ENCODE measurements around the gene MFN2. TPM values are rescaled to one million over a fixed set of nuclear protein-coding genes. Genes with fewer than 3 reads are reported as not detected.

The MFN2 gene
- total RNA-seq, 4 donors from 2014 or later, result 104 to 125 (median 111) TPM

DNA sequence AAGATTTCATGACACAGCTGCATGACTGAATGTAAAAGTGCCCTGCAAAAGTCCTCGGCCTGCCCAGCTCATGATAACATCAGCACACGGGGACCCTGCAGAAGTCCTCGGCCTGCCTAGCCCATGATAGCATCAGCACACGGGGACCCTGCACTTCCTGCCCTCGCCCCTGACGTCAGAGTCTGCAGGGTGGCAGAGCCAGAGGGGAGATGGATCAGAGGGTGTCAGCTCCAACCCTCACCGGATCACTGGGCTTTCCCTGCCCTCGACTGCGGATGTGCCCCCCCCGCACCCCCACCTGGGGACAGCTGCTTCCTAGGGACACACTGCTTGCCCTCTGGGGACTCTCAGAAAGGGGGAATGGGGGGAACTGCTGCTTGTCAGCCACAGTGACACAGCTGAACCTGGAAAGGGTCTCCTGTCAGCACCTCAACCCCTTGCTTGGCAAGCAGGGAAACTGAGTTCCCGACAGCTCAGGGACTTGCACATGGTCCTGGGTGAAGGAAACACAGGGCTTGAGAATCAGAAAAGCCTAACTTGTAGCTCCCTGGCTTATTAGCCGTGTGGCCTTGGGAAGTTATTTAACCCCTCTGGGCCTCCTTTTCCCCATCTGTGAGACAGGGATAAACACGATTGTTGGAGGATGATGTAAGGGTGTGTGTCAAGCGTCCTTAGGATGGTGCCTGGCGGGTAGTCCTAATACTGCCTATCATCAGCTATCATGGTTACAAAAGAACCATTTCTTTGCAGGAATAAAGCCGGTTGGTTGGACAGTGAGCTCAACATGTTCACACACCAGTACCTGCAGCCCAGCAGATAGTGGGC lies 30.7 kb downstream of the MFN2 start:
- intact Hi-C loops (cut with DNase I; ENCODE audit: low total_unique reads), result no loop called here
- DNase-seq (ENCODE audit: low spot score in 2 of 2), result no peak
- WGBS, 2 donors, result 74 to 88% methylated on average over 14 to 15 of the region's 16 CpGs
- TF ChIP-seq POLR2A (IDR thresholded peaks at IDR 0.05), result no peak
- TF ChIP-seq, protein P1, sequence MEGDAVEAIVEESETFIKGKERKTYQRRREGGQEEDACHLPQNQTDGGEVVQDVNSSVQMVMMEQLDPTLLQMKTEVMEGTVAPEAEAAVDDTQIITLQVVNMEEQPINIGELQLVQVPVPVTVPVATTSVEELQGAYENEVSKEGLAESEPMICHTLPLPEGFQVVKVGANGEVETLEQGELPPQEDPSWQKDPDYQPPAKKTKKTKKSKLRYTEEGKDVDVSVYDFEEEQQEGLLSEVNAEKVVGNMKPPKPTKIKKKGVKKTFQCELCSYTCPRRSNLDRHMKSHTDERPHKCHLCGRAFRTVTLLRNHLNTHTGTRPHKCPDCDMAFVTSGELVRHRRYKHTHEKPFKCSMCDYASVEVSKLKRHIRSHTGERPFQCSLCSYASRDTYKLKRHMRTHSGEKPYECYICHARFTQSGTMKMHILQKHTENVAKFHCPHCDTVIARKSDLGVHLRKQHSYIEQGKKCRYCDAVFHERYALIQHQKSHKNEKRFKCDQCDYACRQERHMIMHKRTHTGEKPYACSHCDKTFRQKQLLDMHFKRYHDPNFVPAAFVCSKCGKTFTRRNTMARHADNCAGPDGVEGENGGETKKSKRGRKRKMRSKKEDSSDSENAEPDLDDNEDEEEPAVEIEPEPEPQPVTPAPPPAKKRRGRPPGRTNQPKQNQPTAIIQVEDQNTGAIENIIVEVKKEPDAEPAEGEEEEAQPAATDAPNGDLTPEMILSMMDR (IDR thresholded peaks at IDR 0.05), result no peak
- no peak overlapping the region for H3K4me3 ChIP-seq (ENCODE audit: low read depth, poor library complexity, severe bottlenecking)

DNA sequence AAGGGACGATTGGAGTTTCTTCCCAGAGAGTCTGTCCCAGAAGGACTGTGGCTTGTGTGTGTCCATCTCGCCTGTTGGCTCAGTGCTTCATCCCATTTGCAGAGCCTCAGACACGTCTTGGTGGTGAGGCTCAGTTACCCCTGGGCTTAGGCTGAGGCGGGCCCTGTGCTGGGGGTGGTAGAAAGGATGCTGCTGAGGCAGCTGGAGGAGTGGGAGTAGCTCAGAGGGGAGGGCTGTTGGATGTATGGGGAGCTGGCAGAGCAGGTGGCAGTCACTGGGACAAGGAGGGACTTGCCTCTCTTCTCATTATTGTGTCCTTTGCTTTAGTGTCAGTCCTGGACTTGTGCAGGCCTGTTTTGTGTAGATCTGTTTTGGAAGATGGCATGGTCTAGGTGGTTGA lies 31.8 kb downstream of the MFN2 start:
- 88 to 91% methylated on average over 4 of the region's 4 CpGs for WGBS, 2 donors

DNA sequence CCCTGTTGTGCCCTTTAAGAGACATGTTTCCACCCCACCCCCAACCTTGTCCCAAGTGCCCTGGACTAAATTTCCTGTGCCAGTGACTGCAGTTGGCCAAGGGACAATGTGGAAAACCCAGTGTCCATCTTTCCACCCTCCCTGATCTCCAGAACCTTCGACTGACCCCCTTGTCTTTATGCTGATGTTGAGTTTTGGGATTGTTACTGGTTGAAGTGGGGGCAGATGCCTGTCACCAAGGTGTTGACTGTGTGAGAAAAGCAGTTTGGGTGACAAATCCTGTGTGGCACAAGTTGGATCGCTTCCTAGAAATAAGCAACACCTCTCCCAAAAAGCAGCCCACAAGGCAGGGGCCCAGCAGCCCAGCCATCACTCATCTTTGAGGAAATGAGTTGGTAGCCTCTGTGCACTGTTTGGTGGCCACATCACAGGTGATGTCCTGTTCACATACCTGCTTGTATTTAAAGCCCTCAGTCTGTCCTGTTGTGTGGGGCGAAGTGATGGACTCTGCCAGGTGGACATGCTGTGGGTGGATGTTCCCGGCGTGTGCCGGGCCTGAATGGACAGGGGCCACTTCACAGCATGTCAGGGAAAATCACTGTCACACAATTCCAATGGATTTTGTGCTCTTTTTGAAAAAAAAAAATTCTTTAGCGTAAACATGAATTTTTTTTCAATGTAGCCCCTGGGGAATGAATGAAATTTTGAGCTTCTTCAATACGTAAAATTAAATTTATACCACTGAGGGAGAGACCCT lies 32.5 kb downstream of the MFN2 start:
- H3K4me3 ChIP-seq (ENCODE audit: low read depth, poor library complexity, severe bottlenecking), result no peak overlapping the region
- intact Hi-C loops (cut with DNase I; ENCODE audit: low total_unique reads), result no loop called here
- DNase-seq (ENCODE audit: low spot score in 2 of 2), result no peak
- WGBS, 2 donors, result 87 to 92% methylated on average over 8 of the region's 8 CpGs
- TF ChIP-seq, protein P1 (IDR thresholded peaks at IDR 0.05), result no peak
- TF ChIP-seq POLR2A (IDR thresholded peaks at IDR 0.05), result no peak

More for the DNA sequence above, 31.8 kb downstream of the MFN2 start:
- no peak overlapping the region for H3K4me3 ChIP-seq (ENCODE audit: low read depth, poor library complexity, severe bottlenecking)
- intact Hi-C loops (cut with DNase I; ENCODE audit: low total_unique reads), result no loop called here
- DNase-seq (ENCODE audit: low spot score in 2 of 2), result no peak
- no peak for TF ChIP-seq POLR2A (IDR thresholded peaks at IDR 0.05)
- TF ChIP-seq, protein P1 (IDR thresholded peaks at IDR 0.05), result no peak

DNA sequence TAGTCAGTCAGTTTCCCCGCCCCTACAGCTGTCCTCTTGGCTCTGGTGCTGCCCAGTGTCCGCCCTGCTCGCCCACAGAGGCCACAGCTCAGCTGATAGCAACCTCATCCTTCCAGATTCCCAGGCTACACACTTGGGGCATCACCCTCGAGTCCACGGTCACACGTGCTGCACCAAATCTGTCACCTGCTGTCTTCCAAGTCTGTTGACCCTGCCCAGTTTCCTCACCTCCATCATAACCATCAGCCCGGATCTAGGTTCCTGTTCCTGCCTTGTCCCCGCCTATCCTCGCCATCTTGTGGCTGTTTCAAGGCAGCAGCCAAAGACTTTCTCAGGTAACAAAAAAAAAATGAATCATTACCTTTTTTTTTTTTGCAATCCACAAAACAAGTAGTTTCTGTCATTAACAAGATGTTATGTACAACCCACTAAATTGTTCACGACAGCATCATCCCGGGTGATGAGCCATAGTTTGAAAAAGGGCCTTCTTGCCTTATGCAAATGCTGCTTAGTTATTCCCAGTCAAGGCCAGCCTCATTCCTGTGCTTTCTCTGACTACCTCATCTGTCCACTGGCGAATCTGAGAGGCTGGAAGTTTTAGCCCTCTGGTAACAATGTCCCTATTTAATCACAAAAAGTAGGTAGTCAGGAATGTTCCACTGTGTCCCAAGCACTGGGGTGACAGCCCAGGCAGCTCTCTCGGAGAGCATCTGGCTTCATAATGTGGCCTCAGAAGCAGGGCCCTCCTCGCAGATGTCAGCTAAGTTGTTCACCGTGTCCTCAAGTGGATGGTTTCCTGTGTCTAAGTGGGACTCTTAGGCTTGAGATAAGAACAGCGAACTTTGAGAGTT lies 34.1 kb downstream of the MFN2 start:
- H3K4me3 ChIP-seq (ENCODE audit: low read depth, poor library complexity, severe bottlenecking), result no peak overlapping the region
- no peak for DNase-seq (ENCODE audit: low spot score in 2 of 2)
- TF ChIP-seq, protein P1 (IDR thresholded peaks at IDR 0.05), result no peak
- no peak for TF ChIP-seq POLR2A (IDR thresholded peaks at IDR 0.05)
- WGBS, 2 donors, result 75 to 78% methylated on average over 16 of the region's 16 CpGs
- intact Hi-C loops (cut with DNase I; ENCODE audit: low total_unique reads), result no loop called here

DNA sequence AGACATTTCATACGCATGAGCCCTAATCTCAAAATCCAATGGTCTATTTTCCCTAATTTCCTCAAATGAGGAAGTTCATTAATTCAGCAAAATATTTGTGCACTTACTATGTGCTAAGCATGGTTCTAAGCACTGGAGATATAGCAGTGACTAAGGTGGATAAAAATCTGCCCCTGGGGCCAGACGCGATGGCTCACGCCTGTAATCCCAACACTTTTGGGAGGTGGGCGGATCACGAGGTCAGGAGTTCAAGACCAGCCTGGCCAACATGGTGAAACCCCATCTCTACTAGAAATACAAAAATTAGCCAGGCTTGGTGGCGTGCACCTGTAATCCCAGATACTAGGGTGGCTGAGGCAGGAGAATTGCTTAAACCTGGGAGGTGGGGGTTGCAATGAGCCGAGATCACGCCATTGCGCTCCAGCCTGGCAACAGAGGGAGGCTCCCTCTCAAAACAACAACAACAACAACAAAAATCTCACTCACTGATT lies 34.8 kb downstream of the MFN2 start:
- no peak for TF ChIP-seq POLR2A (IDR thresholded peaks at IDR 0.05)
- TF ChIP-seq, protein P1 (IDR thresholded peaks at IDR 0.05), result no peak
- intact Hi-C loops (cut with DNase I; ENCODE audit: low total_unique reads), result no loop called here
- H3K4me3 ChIP-seq (ENCODE audit: low read depth, poor library complexity, severe bottlenecking), result no peak overlapping the region
- DNase-seq (ENCODE audit: low spot score in 2 of 2), result no peak
- WGBS, 2 donors, result 76 to 80% methylated on average over 10 of the region's 10 CpGs
